ENCODE measurements around the gene ATP8A2.

- TF ChIP-seq CTCF (conservative IDR thresholded peaks at IDR 0.05; ENCODE audit: low read depth, low read length): no peak
- no peak for TF ChIP-seq RAD21 (IDR thresholded peaks at IDR 0.05; ENCODE audit: low read length)
- TF ChIP-seq RFX5 (IDR thresholded peaks at IDR 0.05; ENCODE audit: low read depth, low read length): no peak
- no peak for TF ChIP-seq MXI1 (IDR thresholded peaks at IDR 0.05; ENCODE audit: borderline replicate concordance, low read depth, low read length)
- no peak for TF ChIP-seq FOS (IDR thresholded peaks at IDR 0.05; ENCODE audit: low read depth, low read length)
- no peak for TF ChIP-seq BHLHE40 (IDR thresholded peaks at IDR 0.05; ENCODE audit: low read depth, low read length)
- no peak for TF ChIP-seq CEBPB (IDR thresholded peaks at IDR 0.05; ENCODE audit: low read depth, low read length)
- no peak for TF ChIP-seq MAZ (IDR thresholded peaks at IDR 0.05; ENCODE audit: borderline replicate concordance, low read depth, low read length)
- no peak for TF ChIP-seq POLR2A (IDR thresholded peaks at IDR 0.05; ENCODE audit: low read depth, low read length)
- no peak for TF ChIP-seq CHD1 (IDR thresholded peaks at IDR 0.05; ENCODE audit: low read depth, low read length)
- no peak for TF ChIP-seq RCOR1 (IDR thresholded peaks at IDR 0.05; ENCODE audit: insufficient replicate concordance, low read length)
Measured at GRCh38 chr13:26047040-26047439, 675.3 kb downstream of the ATP8A2 start.
